A673 (cell line): ENCODE measurements around the gene SDF2. TPM values are rescaled to one million over a fixed set of nuclear protein-coding genes. Genes with fewer than 3 reads are reported as not detected.

ENCODE experiments used
- BruUV-seq: library from RNA; stranded (reverse); fragments of 400-500 nt; replicated peaks from 2 replicates; lab custom pipeline; 2021; lab: Mats Ljungman, UMichigan
- CTCF ChIA-PET: fragments of 300-600 bp; sonication (Branson Sonifier 250); formaldehyde crosslinking; loops from one replicate; lab custom pipeline; 2022; ENCODE audit warnings: antibody characterized with exemption; lab: Charles Lee
- POLR2A ChIA-PET: fragments of 300-600 bp; sonication (Branson Sonifier 250); formaldehyde crosslinking; loops from one replicate; lab custom pipeline; 2022; ENCODE audit warnings: antibody characterized with exemption; ENCODE audit not compliant: low non-redundant PET; lab: Charles Lee
- DNase-seq: peaks from one replicate; pipeline ENCODE4 v3.0.0-alpha.2; 2015; ENCODE audit warnings: low spot score
- H3K27ac ChIP-seq: fragments of 200-600 bp; sonication (generic); 2 replicates; pipeline ENCODE4 v1.5.1; 2016; ENCODE audit warnings: mixed run types, low read depth, mild to moderate bottlenecking, mixed read lengths, antibody characterized with exemption, low read length; ENCODE audit not compliant: poor library complexity, severe bottlenecking
- H3K27me3 ChIP-seq: fragments of 200-600 bp; sonication (generic); replicated peaks from 2 replicates; pipeline ENCODE4 v1.6.1; 2017; ENCODE audit warnings: mixed run types, low read depth, mild to moderate bottlenecking, mixed read lengths, antibody characterized with exemption, low read length; ENCODE audit not compliant: insufficient read depth, poor library complexity
- H3K36me3 ChIP-seq: fragments of 200-600 bp; sonication (generic); 2 replicates; pipeline ENCODE4 v1.6.1; 2016; ENCODE audit warnings: mixed run types, mild to moderate bottlenecking, mixed read lengths, antibody characterized with exemption, low read length; ENCODE audit not compliant: insufficient read depth, poor library complexity, severe bottlenecking
- H3K4me1 ChIP-seq: fragments of 200-600 bp; sonication (generic); 2 replicates; pipeline ENCODE4 v1.6.1; 2017; ENCODE audit warnings: mixed run types, mild to moderate bottlenecking, mixed read lengths, antibody characterized with exemption, low read length; ENCODE audit not compliant: insufficient read depth, poor library complexity, severe bottlenecking
- H3K4me3 ChIP-seq: fragments of 200-600 bp; sonication (generic); 2 replicates; pipeline ENCODE4 v1.5.1; 2016; ENCODE audit warnings: low read depth, mixed run types, mild to moderate bottlenecking, mixed read lengths, low read length; ENCODE audit not compliant: poor library complexity, severe bottlenecking
- H3K9me3 ChIP-seq: fragments of 200-600 bp; sonication (generic); 2 replicates; pipeline ENCODE4 v1.6.1; 2016; ENCODE audit warnings: mixed run types, low read depth, mild to moderate bottlenecking, mixed read lengths, antibody characterized with exemption, low read length; ENCODE audit not compliant: poor library complexity, severe bottlenecking
- EZH2 ChIP-seq: fragments of 200-600 bp; sonication (generic); IDR thresholded peaks from 2 replicates; pipeline ENCODE4 v1.6.1; 2017; ENCODE audit warnings: borderline replicate concordance, low read depth, mild to moderate bottlenecking, mixed read lengths, antibody characterized with exemption, low read length; ENCODE audit not compliant: poor library complexity, severe bottlenecking
- intact Hi-C: fragments of 100-400 bp; cut with micrococcal nuclease; formaldehyde crosslinking; loops from one replicate; pipeline ENCODE4 v1.10.0; 2022; ENCODE audit not compliant: unreplicated experiment
- total RNA-seq: library from RNA; stranded (reverse); gene quantifications from 2 replicates; pipeline ENCODE4 v1.2.3, GENCODE V29; 2021
- TF ChIP-seq, protein P1 (sequence below): fragments of 300-800, 200-600 bp; sonication (generic); conservative IDR thresholded peaks from 2 replicates; pipeline ENCODE4 v1.5.1; 2017; ENCODE audit warnings: low read depth, mild to moderate bottlenecking, antibody characterized with exemption, low read length, moderate library complexity, mixed read lengths

The SDF2 gene
- total RNA-seq, 1 experiment from 2014 or later: 41.6 TPM

DNA sequence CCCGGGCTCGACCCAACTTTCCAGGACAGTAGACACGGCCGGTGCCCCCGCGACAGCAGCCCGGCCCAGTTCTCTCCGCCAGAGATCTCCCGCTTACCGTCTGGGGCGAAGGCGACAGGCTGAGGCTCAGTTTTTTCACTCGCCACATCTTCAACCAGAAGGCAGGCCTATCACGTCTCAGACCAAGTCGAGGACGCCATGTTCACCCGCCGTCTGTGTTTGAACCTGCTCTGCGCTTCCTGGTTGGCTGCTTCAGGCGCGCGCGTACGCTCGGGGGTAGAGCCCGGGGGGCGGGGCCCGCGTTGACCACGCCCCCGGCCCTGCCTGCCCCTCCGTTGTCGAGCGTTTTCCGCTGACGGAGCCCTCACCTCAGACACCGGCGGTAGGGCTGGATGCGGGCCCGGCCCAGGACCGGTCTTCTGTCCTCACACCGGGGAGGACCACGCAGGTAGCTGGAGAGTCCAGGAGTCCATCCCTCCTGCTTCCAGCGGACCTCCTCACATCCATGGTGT lies 62.9 kb downstream of the SDF2 start, which contains the start of gene SPAG5:
TSS of gene SPAG5 (minus strand) at position 227 of the 512 bp plus-strand sequence. CDS start at position 148, 79 bp downstream.
- intact Hi-C loops: no loop called here
- H3K4me1 ChIP-seq: peaks cover 10% of the 10 kb centered on the region
- H3K4me3 ChIP-seq: peak within 1 kb of the TSS; percentile 96
- H3K36me3 ChIP-seq: peaks cover 28% of the 10 kb centered on the region
- H3K27me3 ChIP-seq: no peaks in the 10 kb centered on the region
- peak within 1 kb of the TSS; percentile 95 for H3K27ac ChIP-seq
- peak; percentile 96 for DNase-seq
- BruUV-seq: no TSS peak
- TF ChIP-seq EZH2: no peak
- TF ChIP-seq, protein P1, sequence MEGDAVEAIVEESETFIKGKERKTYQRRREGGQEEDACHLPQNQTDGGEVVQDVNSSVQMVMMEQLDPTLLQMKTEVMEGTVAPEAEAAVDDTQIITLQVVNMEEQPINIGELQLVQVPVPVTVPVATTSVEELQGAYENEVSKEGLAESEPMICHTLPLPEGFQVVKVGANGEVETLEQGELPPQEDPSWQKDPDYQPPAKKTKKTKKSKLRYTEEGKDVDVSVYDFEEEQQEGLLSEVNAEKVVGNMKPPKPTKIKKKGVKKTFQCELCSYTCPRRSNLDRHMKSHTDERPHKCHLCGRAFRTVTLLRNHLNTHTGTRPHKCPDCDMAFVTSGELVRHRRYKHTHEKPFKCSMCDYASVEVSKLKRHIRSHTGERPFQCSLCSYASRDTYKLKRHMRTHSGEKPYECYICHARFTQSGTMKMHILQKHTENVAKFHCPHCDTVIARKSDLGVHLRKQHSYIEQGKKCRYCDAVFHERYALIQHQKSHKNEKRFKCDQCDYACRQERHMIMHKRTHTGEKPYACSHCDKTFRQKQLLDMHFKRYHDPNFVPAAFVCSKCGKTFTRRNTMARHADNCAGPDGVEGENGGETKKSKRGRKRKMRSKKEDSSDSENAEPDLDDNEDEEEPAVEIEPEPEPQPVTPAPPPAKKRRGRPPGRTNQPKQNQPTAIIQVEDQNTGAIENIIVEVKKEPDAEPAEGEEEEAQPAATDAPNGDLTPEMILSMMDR: no peak
- ChIA-PET CTCF (interaction anchor here (0.6 to 1.2 kb wide), 2 partner anchors 14 to 15 kb away, joined by 3 read pairs; partner anchors contain the start of gene RSKR), POLR2A (no interaction called here)
- no peaks in the 10 kb centered on the region for H3K9me3 ChIP-seq

DNA sequence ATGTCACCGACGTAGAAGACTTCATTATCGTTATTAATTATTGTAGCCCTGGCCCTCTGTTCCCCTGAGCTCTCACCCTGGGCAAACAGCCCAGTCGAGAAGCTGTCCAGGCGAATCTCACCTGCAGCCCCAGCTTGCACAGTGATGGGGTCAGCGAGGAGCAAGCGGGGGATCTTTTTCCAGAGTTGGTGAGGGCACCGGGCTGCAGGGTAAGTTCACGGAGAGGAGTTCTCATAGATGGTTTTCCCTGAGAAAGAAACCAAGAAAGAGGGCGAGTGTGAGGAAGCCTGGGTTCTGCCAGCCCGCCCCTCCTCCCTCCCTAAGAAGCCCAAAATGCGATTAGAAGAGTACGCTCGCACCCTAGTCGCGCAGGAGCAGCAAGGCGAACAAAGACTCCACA lies 63.3 kb downstream of the SDF2 start:
- TF ChIP-seq EZH2: no peak
- TF ChIP-seq, protein P1: no peak
- peaks cover 32% of the 10 kb centered on the region for H3K36me3 ChIP-seq
- BruUV-seq: TSS peak; percentile 63
- peak overlapping the region; percentile 96 for H3K4me3 ChIP-seq
- H3K27ac ChIP-seq: peak overlapping the region; percentile 95
- no peak for DNase-seq
- H3K27me3 ChIP-seq: no peaks in the 10 kb centered on the region
- no peaks in the 10 kb centered on the region for H3K9me3 ChIP-seq
- peaks cover 10% of the 10 kb centered on the region for H3K4me1 ChIP-seq
- CTCF ChIA-PET: interaction anchor here (1.0 to 1.2 kb wide), 2 partner anchors 15 to 49 kb away, joined by 3 read pairs; no protein-coding TSS in a partner anchor
- intact Hi-C loops: no loop called here
- POLR2A ChIA-PET: no interaction called here

Other genes with a start within 250 kb of the SDF2 start
- gene SLC13A2, start 188.3 kb downstream of the SDF2 start, total RNA-seq: not detected in 2 replicates
- gene FOXN1, start 155.6 kb downstream of the SDF2 start, total RNA-seq: not detected in 2 replicates
- gene UNC119, start 109.3 kb downstream of the SDF2 start, total RNA-seq: 44.6 and 46.8 TPM in 2 replicates
- 51.6 and 64.8 TPM in 2 replicates for gene PIGS, start 90.4 kb downstream of the SDF2 start, total RNA-seq
- 9.7 and 12.0 TPM in 2 replicates for gene ALDOC, start 85.0 kb downstream of the SDF2 start, total RNA-seq
- 213 and 219 TPM in 2 replicates for gene SPAG5, start 62.9 kb downstream of the SDF2 start, total RNA-seq
- 34.6 and 36.8 TPM in 2 replicates for gene RSKR, start 47.7 kb downstream of the SDF2 start, total RNA-seq
- 176 and 198 TPM in 2 replicates for gene BLTP2, start 16.7 kb downstream of the SDF2 start, total RNA-seq
- 103 and 105 TPM in 2 replicates for gene SUPT6H, start 299 bp upstream of the SDF2 start, total RNA-seq
- gene PROCA1, start 50.0 kb upstream of the SDF2 start, total RNA-seq: 4.6 and 7.8 TPM in 2 replicates
- 158 and 165 TPM in 2 replicates for gene RAB34, start 56.0 kb upstream of the SDF2 start, total RNA-seq
- 1,563 and 1,683 TPM in 2 replicates for gene RPL23A, start 58.1 kb upstream of the SDF2 start, total RNA-seq
- gene TLCD1, start 64.3 kb upstream of the SDF2 start, total RNA-seq: 3.8 and 7.8 TPM in 2 replicates
- 3.9 and 4.2 TPM in 2 replicates for gene NEK8, start 66.9 kb upstream of the SDF2 start, total RNA-seq
- gene TRAF4, start 82.1 kb upstream of the SDF2 start, total RNA-seq: 128 TPM in 2 replicates
- 27.3 and 31.8 TPM in 2 replicates for gene FAM222B, start 180.9 kb upstream of the SDF2 start, total RNA-seq
- gene ERAL1, start 193.1 kb upstream of the SDF2 start, total RNA-seq: 80.5 and 85.2 TPM in 2 replicates
- 79.1 and 112 TPM in 2 replicates for gene FLOT2, start 235.8 kb upstream of the SDF2 start, total RNA-seq
- 37.3 and 41.9 TPM in 2 replicates for gene DHRS13, start 241.2 kb upstream of the SDF2 start, total RNA-seq